T-helper 2 cell (primary cell): Measurements from ENCODE around the gene ZCCHC10.
"Not testable (repeated sequence)": the region's sequence is repeated elsewhere in the genome, so short reads cannot be mapped to it uniquely, and the experiment has no call there.

Source experiments
- DNase-seq, 5 experiments: peaks; one replicate each; pipeline versions ENCODE4 v3.0.0 to v3.0.0-alpha.2; 2012 to 2022

The ZCCHC10 gene

DNA sequence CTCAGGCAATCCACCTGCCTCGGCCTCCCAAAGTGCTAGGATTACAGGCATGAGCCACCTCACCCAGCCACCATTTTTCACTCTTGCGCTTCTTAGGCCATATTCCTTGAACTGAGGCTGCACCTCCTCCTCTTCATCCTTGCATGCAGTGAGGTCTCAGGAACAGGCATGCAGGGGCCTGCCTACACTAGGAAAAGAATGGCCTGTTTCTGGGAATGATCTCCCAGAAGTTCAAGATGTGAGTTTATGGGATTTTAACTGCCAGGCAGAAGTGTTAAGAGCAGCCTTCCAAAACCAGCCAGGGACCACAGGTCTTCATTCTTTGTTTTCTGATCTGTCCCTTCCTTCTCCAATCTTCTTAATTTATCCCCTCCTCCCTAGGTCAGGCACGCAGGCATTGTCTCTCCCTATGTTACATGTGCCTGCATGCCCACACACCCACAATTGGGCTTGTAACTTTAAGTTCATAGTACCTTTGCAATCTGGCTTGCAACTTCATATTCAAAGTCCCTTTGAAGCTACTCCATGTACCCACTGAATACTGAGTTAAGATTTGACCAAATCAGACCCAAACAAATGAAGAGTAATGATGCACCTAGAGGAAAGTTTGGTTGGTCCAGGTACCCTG lies 14.9 kb upstream of the ZCCHC10 start:
- no peak for DNase-seq

DNA sequence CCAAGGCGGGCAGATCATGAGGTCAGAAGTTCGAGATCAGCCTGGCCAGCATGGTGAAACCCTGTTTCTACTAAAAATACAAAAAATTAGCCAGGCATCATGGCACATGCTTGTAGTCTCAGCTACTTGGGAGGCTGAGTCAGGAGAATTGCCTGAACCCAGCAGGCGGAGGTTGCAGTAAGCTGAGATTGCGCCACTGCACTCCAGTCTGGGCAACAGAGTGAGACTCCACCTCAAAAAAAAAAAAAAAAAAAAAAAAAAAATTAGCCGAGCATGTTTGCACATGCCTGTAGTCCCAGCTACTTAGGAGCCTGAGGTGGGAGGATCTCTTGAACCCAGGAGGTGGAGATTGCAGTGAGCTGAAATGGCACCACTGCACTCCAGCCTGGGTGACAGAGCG lies 10.3 kb upstream of the ZCCHC10 start:
- DNase-seq, result not testable (repeated sequence)

DNA sequence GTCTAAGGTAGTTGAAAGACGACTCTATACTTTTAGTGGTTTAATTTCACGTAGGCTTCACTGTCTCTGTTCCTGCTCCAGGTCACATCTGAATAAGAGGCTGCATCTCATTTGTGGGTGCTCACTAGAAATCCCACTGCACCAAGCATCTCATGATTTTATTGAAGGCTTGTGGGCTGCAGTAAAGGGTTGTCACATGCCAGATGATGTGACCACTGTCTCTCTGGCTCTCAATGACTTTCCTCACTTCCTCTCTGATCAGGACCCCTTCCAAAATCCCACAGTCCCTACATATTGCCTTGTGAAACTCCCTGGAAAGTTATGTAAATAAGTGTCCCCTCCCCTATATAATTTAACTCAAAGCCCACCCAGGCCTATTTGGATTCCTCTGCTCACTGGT lies 8.9 kb upstream of the ZCCHC10 start:
- no peak for DNase-seq

DNA sequence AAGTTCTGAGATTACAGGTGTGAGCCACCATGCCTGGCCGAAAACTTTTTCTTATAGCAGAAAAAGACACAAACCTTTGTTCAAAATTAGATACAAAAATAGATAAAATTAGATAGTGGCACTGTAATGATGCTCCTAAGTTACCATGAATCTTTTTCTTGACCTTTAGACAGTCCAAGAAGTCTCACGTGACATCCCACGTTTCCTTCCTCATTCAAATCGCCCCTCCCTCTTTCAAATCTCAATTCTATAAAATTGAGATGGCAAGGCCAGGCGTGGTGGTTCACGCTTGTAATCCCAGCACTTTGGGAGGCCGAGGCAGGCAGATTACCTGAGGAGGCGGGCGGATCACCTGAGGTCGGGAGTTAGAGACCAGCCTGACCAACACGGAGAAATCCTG lies 7.7 kb upstream of the ZCCHC10 start:
- DNase-seq, result no peak

DNA sequence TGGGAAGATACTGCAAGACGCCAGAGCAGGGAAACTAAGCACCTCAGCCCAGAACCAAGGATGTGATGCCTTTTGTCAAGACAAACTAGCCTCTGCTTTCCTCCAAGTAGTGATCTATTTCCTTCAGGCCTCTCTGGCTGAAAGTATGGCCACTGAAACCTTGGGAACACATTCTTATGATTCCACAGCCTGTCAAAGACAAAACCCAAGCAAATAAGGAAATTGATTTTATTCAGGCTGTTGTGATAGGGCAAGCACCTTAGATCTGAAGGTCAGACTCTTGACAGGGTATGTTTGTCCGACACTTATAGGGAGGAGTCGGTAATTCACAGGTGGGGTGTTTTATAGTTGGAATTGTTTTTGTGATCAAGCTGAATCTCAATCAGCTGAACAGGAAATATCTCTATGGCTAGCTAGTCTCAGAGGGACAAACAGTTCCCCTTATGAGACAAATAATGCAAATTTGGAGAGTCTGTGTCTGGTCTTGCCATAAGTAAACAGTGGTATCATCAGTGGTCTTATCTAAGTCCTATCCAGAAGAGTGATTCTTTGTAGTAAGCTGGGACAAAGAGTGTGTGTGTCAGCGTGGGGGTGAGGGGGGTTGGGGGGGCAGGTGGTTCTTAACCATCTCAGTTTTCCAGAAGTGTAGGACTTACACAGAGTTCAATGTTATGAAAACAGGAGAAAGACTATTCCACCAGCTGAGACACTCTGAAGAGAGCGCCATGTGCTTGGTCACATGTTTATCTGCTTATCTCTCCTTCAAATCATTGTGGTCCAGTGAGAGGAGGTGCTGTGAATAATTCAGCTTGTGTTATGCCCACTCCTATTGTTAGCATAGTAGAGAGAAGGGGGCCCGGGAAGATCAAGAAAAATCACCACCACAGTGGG lies 6.7 kb upstream of the ZCCHC10 start:
- peak in 2 of 5 experiments; percentile 11 to 60 for DNase-seq

DNA sequence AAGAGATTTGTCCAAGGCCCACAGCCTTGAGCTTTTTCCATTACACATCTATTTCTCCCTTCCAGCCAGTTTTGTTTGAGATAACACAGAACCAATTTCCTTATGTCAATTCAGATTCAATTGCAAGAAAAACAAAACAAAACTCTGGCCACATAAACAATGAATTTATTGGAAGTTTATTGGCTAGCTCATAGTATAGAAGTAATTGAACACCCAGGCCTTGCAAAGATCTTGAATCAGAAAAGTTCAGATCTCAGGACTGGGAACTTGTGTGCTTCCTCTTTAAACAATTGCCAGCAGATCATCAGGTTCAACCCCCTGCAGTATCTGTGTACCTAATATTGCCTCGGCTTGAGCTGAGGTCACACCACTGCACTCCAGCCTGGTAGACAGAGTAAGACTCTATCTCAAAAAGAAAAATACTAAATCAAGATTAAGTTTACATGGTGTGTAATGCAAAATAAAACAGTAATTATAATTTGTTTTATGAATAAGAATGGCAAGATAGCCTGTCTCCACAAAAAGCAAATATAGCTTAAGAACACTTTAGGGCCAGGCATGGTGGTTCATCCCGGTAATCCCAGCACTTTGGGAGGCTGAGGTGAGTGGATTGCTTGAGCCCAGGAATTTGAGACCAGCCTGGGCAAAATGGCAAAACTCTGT lies 4.1 kb upstream of the ZCCHC10 start:
- DNase-seq, result no peak

DNA sequence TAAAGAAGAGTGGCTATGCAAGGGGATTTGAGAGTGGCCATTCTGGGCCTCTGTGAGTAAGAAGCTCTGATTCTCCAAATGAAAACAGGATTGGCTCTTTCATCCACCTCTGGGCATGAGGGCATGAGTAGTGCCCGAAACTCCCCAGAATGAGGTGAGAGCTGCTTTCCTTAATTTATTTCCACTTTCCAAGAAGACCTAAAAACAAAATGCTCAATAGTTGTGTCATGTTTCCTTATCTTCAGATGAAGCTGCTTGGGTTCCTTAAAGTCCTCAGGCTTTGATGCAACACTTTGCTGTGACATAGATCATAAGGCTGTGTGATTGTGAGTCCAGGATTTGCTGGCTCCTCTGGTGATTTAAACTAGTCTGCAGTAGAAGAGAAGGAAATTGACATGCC lies 3.1 kb upstream of the ZCCHC10 start:
- no peak for DNase-seq

DNA sequence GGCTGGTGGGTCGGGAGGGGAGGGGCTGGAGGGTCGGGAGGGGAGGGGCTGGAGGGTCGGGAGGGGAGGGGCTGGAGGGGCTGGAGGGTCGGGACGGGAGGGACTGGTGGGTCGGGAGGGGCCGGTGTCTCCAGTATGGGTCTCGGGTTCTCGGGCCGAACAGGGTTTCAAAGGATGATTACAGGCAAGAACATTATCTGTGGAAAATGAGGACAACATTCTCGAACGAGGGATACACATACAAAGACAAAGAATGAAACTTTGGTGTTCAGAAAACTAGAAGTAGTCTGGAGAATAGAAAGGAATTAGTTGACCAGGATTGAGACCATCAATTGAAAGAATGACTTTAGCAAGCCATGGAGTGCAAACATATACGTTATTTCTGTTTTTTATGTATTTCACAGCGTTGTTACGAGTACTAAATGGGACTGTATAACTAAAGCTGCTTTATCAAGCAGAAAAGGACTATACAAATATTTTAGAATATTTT lies 360 bp upstream of the ZCCHC10 start:
- no peak for DNase-seq

DNA sequence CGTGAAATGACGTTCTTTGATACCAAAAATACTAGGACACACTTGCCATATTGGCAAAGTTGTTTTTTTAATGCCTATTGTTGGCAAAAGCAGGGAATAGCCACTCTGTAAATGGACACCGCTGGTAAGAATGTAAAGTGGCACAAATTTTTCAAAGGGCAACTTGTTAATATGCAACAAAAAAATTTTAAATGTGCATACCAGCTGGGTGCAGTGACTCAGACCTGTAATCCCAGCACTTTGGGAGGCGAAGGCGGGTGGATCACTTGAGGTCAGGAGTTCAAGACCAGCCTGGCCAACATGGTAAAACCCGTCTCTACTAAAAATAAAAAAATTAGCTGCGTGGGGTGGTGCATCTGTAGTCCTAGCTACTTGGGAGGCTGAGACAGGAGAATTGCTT lies 6.9 kb downstream of the ZCCHC10 start:
- DNase-seq, result not testable (repeated sequence)

DNA sequence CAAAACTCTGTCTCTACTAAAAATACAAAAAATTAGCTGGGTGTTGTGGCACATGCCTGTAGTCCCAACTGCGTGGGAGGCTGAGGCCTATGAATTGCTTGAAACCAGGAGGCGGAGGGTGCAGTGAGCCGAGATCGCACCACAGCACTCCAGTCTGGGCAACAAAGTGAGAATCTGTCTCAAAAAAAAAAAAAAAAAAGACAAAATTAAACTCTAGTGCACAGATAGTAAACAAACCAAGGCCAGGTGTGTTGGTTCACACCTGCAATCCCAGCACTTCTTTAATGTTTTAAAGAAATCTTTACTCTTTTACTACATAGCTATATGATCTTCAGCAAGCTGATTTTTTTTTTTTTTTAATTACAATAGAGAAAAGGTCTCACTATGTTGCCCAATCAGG lies 8.4 kb downstream of the ZCCHC10 start:
- no peak for DNase-seq

DNA sequence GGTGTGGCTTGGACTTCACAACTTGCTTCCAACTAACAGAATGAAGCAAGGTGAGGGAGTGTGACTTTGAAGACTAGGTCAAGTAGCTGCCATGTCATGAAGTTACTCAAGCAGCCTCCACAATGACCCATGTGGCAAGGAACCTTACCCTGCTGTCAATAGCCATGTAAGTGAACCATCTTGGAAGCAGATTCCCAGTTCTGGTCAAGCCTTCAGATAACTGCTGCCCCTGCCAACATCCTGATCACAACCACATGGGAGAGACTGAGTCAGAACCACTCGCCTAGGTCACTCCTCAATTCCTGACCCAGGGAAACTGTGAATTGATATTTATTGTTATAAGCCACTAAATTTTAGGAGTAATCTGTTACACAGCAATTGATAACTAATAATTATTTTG lies 10.9 kb downstream of the ZCCHC10 start:
- no peak for DNase-seq

DNA sequence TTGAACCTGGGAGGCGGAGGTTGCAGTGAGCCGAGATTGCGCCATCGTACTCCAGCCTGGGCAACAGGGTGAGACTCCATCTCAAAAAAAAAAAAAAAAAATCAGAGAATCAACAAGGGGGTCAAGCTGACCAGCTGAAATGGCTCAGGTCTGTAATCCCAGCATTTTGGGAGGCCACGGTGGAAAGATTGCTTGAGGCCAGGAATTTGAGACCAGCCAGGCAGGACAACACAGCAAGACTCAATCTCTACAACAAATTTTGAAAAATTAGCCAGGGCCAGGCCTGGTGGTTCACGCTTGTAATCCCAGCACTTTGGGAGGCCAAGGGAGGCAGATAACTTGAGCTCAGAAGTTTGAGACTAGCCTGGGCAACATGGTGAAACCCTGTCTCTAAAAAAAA lies 17.9 kb downstream of the ZCCHC10 start:
- DNase-seq, result not testable (repeated sequence)

DNA sequence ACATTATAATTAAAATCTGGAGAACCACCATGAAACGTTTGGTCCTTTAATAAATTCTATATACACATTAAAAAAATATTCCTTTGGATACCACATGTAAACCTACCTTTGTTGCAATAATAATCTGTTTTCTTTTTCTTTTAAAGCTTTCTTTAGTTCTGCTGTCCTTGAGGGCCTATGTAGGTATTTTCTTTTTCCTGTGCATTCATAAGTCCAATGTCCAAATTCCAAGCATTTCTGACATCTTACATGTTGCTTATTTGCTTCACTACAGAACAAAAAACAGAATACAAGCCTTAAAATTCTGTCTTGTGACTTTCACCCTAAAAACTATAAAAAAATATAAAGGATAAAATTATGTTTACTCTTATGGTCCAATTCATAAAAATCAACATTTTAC lies 19.7 kb downstream of the ZCCHC10 start:
- DNase-seq, result no peak

DNA sequence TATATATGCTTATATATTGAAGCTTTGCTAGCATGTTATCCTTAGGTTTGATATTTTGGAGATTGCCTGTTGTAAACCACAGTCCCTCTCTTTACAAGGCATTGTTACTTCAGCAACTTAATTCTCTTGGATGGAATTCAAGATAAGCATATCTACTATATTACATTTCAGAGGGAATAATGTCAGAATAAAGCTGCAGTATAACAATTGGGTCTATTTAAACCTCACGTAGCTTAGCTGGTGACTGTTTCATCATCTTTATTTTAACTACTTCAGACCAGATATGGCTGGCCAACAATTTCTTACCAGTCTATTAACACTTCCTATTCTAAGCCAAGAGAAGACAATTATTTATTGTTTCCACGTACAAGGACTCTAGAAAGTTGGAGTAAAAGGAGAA lies 27.1 kb downstream of the ZCCHC10 start:
- no peak for DNase-seq

DNA sequence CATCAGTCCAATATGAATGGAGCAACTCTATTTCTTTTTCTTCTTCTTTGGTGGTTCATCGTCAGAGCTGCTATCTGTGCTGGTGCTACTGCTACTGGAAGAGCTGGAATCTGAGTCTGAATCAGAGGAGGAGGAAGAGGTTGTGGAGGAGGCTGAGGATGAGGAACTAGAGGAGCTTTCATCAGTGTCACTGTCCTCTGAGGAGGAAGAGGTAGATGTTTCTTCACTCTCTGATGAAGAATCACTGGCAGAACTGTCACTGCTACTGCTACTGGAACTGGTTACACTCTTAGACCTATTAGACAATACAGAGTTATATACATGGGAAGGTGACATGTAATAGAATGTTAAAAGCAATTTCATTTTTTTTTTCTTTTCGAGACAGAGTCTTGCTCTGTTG lies 27.8 kb downstream of the ZCCHC10 start:
- no peak for DNase-seq

DNA sequence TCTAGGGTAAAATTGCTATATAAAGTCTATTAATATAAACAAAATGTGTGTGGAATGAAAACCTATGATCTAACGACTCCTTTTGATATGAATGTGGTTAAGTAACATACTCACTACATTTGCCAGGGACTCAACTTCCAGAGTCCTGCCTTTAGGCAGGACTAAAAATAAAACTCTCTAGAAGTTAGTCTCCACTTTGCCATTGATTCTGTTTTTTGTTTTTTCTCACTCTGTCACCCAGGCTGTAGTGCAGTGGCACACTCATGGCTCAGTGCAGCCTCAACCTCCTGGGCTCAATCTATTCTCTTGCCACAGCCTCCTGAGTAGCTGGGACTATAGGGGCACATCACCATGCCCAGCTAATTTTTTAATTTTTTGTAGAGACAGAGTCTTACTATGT lies 30.0 kb downstream of the ZCCHC10 start:
- no peak for DNase-seq

DNA sequence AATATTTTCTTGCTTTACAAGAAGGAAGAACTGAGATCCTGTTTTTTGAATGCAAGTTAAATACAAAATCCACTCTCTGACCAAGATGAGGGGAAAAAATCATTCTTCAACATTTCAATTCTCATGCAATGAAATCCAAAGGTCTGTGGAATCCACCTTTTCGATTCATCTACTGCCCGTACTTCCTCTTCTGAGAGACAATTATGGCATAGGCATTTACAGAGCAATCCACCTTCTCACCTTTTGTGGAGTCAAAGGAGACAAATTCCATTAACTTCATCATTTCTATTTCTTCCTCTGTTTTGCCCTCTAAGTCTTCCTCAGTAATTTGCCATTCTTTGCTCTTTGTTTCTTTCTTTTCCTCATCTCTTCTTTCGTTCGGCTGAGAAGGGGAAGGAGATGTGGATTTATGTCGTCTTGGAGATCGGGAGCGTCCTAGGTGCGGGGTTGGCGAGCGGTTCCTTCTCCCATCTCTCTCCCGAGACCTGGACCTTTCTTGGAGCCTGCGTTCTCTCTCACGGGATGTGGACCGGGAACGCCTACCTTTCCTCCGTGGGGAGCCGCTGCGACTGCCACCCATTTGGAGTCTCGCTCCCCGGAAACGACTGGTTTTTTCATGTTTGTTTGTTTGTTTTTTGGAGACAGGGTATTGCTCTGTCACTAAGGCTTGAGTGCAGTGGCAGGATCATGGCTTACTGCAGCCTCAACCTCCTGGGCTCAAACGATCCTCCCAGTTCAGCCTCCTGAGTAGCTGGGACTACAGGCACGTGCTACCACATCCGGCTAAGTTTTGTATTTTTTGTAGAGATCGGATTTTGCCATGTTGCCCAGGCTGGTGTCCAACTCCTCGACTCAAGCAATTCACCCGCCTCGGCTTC lies 38.6 kb downstream of the ZCCHC10 start:
- no peak for DNase-seq

DNA sequence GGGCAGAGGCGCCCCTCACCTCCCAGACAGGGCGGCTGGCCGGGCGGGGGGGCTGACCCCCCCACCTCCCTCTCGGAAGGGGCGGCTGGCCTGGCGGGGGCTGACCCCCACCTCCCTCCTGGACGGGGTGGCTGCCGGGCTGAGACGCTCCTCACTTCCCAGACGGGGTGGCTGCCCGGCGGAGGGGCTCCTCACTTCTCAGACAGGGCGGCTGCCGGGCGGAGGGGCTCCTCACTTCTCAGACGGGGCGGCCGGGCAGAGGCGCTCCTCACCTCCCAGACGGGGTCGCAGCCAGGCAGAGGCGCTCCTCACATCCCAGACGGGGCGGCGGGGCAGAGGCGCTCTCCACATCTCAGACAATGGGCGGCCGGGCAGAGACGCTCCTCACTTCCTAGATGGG lies 43.4 kb downstream of the ZCCHC10 start:
- DNase-seq, result not testable (repeated sequence)

DNA sequence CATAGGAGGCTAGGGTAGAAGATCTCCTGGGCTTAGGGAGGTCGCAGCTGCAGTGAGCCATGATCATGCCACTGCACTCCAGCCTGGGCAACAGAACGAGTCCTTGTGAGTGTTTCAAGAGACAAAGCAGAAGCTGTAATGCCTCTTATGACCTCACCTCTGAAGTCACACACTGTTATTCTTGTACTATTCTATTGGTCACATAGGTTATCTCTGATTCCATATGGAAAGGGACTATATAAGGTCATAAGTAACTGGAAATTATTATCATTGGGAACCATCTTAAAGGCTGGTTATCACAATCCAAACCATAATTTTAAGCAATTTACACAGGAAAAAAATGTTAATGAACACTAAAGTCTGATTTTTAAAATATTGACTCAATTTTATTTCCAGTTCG lies 45.1 kb downstream of the ZCCHC10 start:
- DNase-seq, result no peak

DNA sequence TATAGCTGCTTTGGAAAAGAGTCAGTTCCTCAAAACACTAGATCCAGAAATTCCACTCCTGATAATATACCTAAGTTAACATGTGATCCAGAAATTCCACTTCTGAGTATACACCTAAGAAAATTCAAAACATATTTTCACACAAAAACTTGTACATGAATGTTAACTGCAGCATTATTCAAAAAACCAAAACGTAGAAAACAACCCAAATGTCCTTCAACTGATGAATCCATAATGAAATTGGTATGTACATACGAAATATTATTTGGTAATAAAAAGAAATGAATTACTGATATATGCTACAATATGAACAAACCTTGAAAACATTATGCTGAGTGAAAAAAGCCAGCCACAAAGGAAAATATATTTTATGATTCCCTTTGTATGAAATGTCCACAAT lies 46.4 kb downstream of the ZCCHC10 start:
- DNase-seq, result no peak

DNA sequence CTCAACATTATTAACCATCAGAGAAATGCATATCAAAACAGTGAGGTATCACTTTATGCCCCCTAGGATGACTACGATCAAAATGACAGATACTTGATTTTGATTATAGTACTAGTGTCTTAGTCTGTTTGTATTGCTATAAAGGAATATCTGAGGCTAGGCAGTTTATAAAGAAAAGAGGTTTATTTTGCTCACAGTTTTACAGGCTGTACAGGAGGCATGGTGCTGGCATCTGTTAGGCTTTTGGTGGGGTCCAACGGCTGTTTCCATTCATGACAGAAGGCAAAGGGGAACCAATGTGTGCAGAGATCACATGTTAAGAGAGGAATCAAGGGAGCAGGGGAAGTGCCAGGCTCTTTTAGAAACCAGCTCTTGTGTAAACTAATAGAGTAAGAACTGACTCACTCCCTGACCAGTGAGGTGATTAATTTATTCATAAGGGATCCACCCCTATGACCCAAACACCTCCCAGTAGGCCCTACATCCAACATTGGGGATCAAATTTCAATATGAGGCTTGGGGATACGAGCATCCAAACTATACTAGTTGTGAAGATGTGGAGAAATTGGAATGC lies 46.9 kb downstream of the ZCCHC10 start:
- no peak for DNase-seq

DNA sequence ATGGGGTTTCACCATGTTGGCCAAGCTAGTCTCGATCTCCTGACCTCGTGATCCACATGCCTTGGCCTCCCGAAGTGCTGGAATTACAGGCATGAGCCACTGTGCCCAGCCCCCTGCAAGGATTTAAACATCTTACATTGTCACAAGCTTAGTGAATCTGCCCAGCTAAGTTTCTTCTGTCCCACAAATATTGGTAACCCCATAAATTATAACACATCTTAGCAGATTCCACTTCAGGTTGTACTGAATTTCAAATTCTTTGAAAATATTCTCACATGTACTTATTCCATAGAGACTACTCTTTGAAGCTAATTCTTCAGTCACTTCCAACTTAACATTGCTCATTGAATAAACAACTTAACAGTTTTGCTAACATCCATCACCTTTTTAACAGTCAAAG lies 49.5 kb downstream of the ZCCHC10 start:
- no peak for DNase-seq
